ENCODE measurements around the gene EIF4A2. TPM values are rescaled to one million over a fixed set of nuclear protein-coding genes. Genes with fewer than 3 reads are reported as not detected.

EIF4A2 gene
- total and polyA plus RNA-seq, 9 of the 15 experiments (the other 6 are each of a cell fraction or from before 2014, with no cell fraction given): 307 to 754 (median 435) TPM

- TF ChIP-seq EWSR1 (IDR thresholded peaks at IDR 0.05; ENCODE audit: borderline replicate concordance, low read depth, partially characterized antibody) (no peak), SAFB2 (IDR thresholded peaks at IDR 0.05; ENCODE audit: borderline replicate concordance, low read depth, low read length, severe bottlenecking) (no peak), AFF4 (CRISPR knock-in tag; IDR thresholded peaks at IDR 0.05) (no peak), TCF3 (CRISPR knock-in tag; IDR thresholded peaks at IDR 0.05) (no peak), CBX3 (IDR thresholded peaks at IDR 0.05; ENCODE audit: borderline replicate concordance in 1 of 2, low read length in 2 of 2) (no peak), DPF2 (IDR thresholded peaks at IDR 0.05) (no peak), TAL1 (IDR thresholded peaks at IDR 0.05) (no peak), FIP1L1 (IDR thresholded peaks at IDR 0.05; ENCODE audit: low read depth, low read length, poor library complexity, severe bottlenecking) (peak; percentile 20), YBX1 (IDR thresholded peaks at IDR 0.05) (no peak), RFX7 (CRISPR knock-in tag; IDR thresholded peaks at IDR 0.05) (no peak), TFAM (CRISPR knock-in tag; conservative IDR thresholded peaks at IDR 0.05) (no peak), PREB (CRISPR knock-in tag; IDR thresholded peaks at IDR 0.05) (no peak), ZC3H11A (IDR thresholded peaks at IDR 0.05; ENCODE audit: low read depth, low read length) (no peak), ERF (CRISPR knock-in tag; IDR thresholded peaks at IDR 0.05) (no peak; the same call in 1 of the 2 replicates), ZNF551 (CRISPR knock-in tag; IDR thresholded peaks at IDR 0.05) (no peak), ESRRB (CRISPR knock-in tag; IDR thresholded peaks at IDR 0.05; ENCODE audit: borderline replicate concordance) (no peak), BCOR (IDR thresholded peaks at IDR 0.05) (peak; percentile 94), KDM4B (IDR thresholded peaks at IDR 0.05; ENCODE audit: borderline replicate concordance in 2 of 2, low read depth in 1 of 2) (no peak), ZNF583 (CRISPR knock-in tag; IDR thresholded peaks at IDR 0.05) (no peak), CHD2 (IDR thresholded peaks at IDR 0.05; ENCODE audit: low read depth, low read length) (no peak), POLR3A (IDR thresholded peaks at IDR 0.05; ENCODE audit: borderline replicate concordance, extremely low read depth, insufficient read depth, insufficient read length) (no peak), FOXJ3 (CRISPR knock-in tag; IDR thresholded peaks at IDR 0.05) (no peak), POLR2AphosphoS2 (IDR thresholded peaks at IDR 0.05; ENCODE audit: low read length) (no peak), ZNF280B (CRISPR knock-in tag; IDR thresholded peaks at IDR 0.05) (no peak)
Observed at GRCh38 chr3:186826976-186827857, 43.8 kb downstream of the EIF4A2 start (continued).

Measured in K562 (cell line).